Measurements from ENCODE around the gene CYLC1. TPM values are rescaled to one million over a fixed set of nuclear protein-coding genes. Genes with fewer than 3 reads are reported as not detected.
A peak's percentile ranks its signal among the peaks of the same experiment; 100 is the strongest.

The CYLC1 gene
- total RNA-seq (not detected), polyA plus RNA-seq (not detected)
- long read RNA-seq, donor 1, result 0 reads
- long read RNA-seq, donor 2, result 0 reads
- long read RNA-seq, donor 3, result 0 reads
- long read RNA-seq, donor 4, result 0 reads

- H3K27ac ChIP-seq (ENCODE audit: low read length), result no peak within 1 kb of the TSS
- H3K9me3 ChIP-seq (ENCODE audit: control insufficient read depth, low read length), result no peaks in the 10 kb centered on the region
- ATAC-seq (no peak), DNase-seq (no peak)
- H3K27me3 ChIP-seq (ENCODE audit: control insufficient read depth, insufficient read depth), result no peaks in the 10 kb centered on the region
- no peak within 1 kb of the TSS for H3K4me3 ChIP-seq (ENCODE audit: low read length)
- intact Hi-C loops (cut with DNase I), result no loop called here
- WGBS, result 43% methylated on average over 1 of the region's 1 CpG
- H3K4me1 ChIP-seq (ENCODE audit: control insufficient read depth, insufficient read depth, low read length), result no peaks in the 10 kb centered on the region
Measured at GRCh38 chrX:83860846-83861245, at the start of gene CYLC1. TSS of gene CYLC1 (plus strand) at chrX:83861146. CDS start at chrX:83861183, 37 bp downstream.

- Histone ChIP-seq H3K27ac (ENCODE audit: low read length) (no peak overlapping the region), H3K4me1 (ENCODE audit: control insufficient read depth, insufficient read depth, low read length) (no peaks in the 10 kb centered on the region), H3K4me3 (ENCODE audit: low read length) (no peak overlapping the region), H3K27me3 (ENCODE audit: control insufficient read depth, insufficient read depth) (no peaks in the 10 kb centered on the region), H3K9me3 (ENCODE audit: control insufficient read depth, low read length) (no peaks in the 10 kb centered on the region)
- ATAC-seq (no peak), DNase-seq (no peak)
- intact Hi-C loops (cut with DNase I), result no loop called here
- 82% methylated on average over 3 of the region's 3 CpGs for WGBS
Measured at GRCh38 chrX:83819304-83819703, 41.6 kb upstream of the CYLC1 start.

GRCh38 chrX:83829874-83830273 is 31.1 kb upstream of the CYLC1 start:
- H3K4me3 ChIP-seq (ENCODE audit: low read length), result no peak overlapping the region
- DNase-seq (no peak), ATAC-seq (no peak)
- H3K9me3 ChIP-seq (ENCODE audit: control insufficient read depth, low read length), result no peaks in the 10 kb centered on the region
- no peaks in the 10 kb centered on the region for H3K4me1 ChIP-seq (ENCODE audit: control insufficient read depth, insufficient read depth, low read length)
- intact Hi-C loops (cut with DNase I), result no loop called here
- WGBS, result 43% methylated on average over 4 of the region's 4 CpGs
- no peak overlapping the region for H3K27ac ChIP-seq (ENCODE audit: low read length)
- no peaks in the 10 kb centered on the region for H3K27me3 ChIP-seq (ENCODE audit: control insufficient read depth, insufficient read depth)

GRCh38 chrX:83845397-83845796 is 15.5 kb upstream of the CYLC1 start:
- H3K4me3 ChIP-seq (ENCODE audit: low read length), result no peak overlapping the region
- intact Hi-C loops (cut with DNase I), result no loop called here
- no peak for DNase-seq
- no peak for ATAC-seq
- H3K4me1 ChIP-seq (ENCODE audit: control insufficient read depth, insufficient read depth, low read length), result no peaks in the 10 kb centered on the region
- no peak overlapping the region for H3K27ac ChIP-seq (ENCODE audit: low read length)
- 9% methylated on average over 2 of the region's 2 CpGs for WGBS
- no peaks in the 10 kb centered on the region for H3K9me3 ChIP-seq (ENCODE audit: control insufficient read depth, low read length)
- no peaks in the 10 kb centered on the region for H3K27me3 ChIP-seq (ENCODE audit: control insufficient read depth, insufficient read depth)

- WGBS, result 96% methylated on average over 5 of the region's 5 CpGs
- intact Hi-C loops (cut with DNase I), result no loop called here
- ATAC-seq, result no peak
Measured at GRCh38 chrX:83847339-83847738, 13.6 kb upstream of the CYLC1 start.

GRCh38 chrX:83888585-83888984 is 27.6 kb downstream of the CYLC1 start:
- no peak overlapping the region for H3K4me3 ChIP-seq (ENCODE audit: low read length)
- no peak overlapping the region for H3K27ac ChIP-seq (ENCODE audit: low read length)
- intact Hi-C loops (cut with DNase I), result no loop called here
- ATAC-seq (no peak), DNase-seq (no peak)
- H3K27me3 ChIP-seq (ENCODE audit: control insufficient read depth, insufficient read depth), result no peaks in the 10 kb centered on the region
- H3K9me3 ChIP-seq (ENCODE audit: control insufficient read depth, low read length), result no peaks in the 10 kb centered on the region
- H3K4me1 ChIP-seq (ENCODE audit: control insufficient read depth, insufficient read depth, low read length), result no peaks in the 10 kb centered on the region
- 82% methylated on average over 2 of the region's 2 CpGs for WGBS

More at GRCh38 chrX:83847339-83847738, 13.6 kb upstream of the CYLC1 start:
- DNase-seq, result peak in 1 of 3 donors; percentile 7
- Histone ChIP-seq H3K9me3 (ENCODE audit: control insufficient read depth, low read length) (no peaks in the 10 kb centered on the region), H3K27ac (ENCODE audit: low read length) (no peak overlapping the region), H3K27me3 (ENCODE audit: control insufficient read depth, insufficient read depth) (no peaks in the 10 kb centered on the region), H3K4me3 (ENCODE audit: low read length) (no peak overlapping the region), H3K4me1 (ENCODE audit: control insufficient read depth, insufficient read depth, low read length) (no peaks in the 10 kb centered on the region)

GRCh38 chrX:83892433-83892832 is 31.5 kb downstream of the CYLC1 start:
- intact Hi-C loops (cut with DNase I), result no loop called here
- Histone ChIP-seq H3K4me1 (ENCODE audit: control insufficient read depth, insufficient read depth, low read length) (no peaks in the 10 kb centered on the region), H3K27ac (ENCODE audit: low read length) (no peak overlapping the region), H3K9me3 (ENCODE audit: control insufficient read depth, low read length) (no peaks in the 10 kb centered on the region), H3K4me3 (ENCODE audit: low read length) (no peak overlapping the region), H3K27me3 (ENCODE audit: control insufficient read depth, insufficient read depth) (no peaks in the 10 kb centered on the region)
- ATAC-seq, result no peak
- no peak for DNase-seq
- WGBS, result 76% methylated on average over 12 of the region's 12 CpGs

GRCh38 chrX:83906921-83907320 is 46.0 kb downstream of the CYLC1 start:
- 95% methylated on average over 3 of the region's 3 CpGs for WGBS
- intact Hi-C loops (cut with DNase I), result no loop called here

GRCh38 chrX:83916525-83916924 is 55.6 kb downstream of the CYLC1 start:
- DNase-seq (no peak), ATAC-seq (no peak)
- WGBS, result 37% methylated on average over 2 of the region's 2 CpGs

More at GRCh38 chrX:83906921-83907320, 46.0 kb downstream of the CYLC1 start:
- Histone ChIP-seq H3K4me1 (ENCODE audit: control insufficient read depth, insufficient read depth, low read length) (no peaks in the 10 kb centered on the region), H3K4me3 (ENCODE audit: low read length) (no peak overlapping the region), H3K27me3 (ENCODE audit: control insufficient read depth, insufficient read depth) (no peaks in the 10 kb centered on the region), H3K27ac (ENCODE audit: low read length) (no peak overlapping the region), H3K9me3 (ENCODE audit: control insufficient read depth, low read length) (no peaks in the 10 kb centered on the region)
- no peak for ATAC-seq
- DNase-seq, result no peak

GRCh38 chrX:83934220-83934619 is 73.3 kb downstream of the CYLC1 start:
- Histone ChIP-seq H3K9me3 (ENCODE audit: control insufficient read depth, low read length) (no peaks in the 10 kb centered on the region), H3K4me3 (ENCODE audit: low read length) (no peak overlapping the region), H3K27me3 (ENCODE audit: control insufficient read depth, insufficient read depth) (no peaks in the 10 kb centered on the region), H3K27ac (ENCODE audit: low read length) (no peak overlapping the region), H3K4me1 (ENCODE audit: control insufficient read depth, insufficient read depth, low read length) (no peaks in the 10 kb centered on the region)
- ATAC-seq (no peak), DNase-seq (no peak)
- WGBS, result 69% methylated on average over 2 of the region's 2 CpGs
- intact Hi-C loops (cut with DNase I), result no loop called here

More at GRCh38 chrX:83916525-83916924, 55.6 kb downstream of the CYLC1 start:
- Histone ChIP-seq H3K4me1 (ENCODE audit: control insufficient read depth, insufficient read depth, low read length) (no peaks in the 10 kb centered on the region), H3K27me3 (ENCODE audit: control insufficient read depth, insufficient read depth) (no peaks in the 10 kb centered on the region), H3K4me3 (ENCODE audit: low read length) (no peak overlapping the region), H3K9me3 (ENCODE audit: control insufficient read depth, low read length) (no peaks in the 10 kb centered on the region), H3K27ac (ENCODE audit: low read length) (no peak overlapping the region)
- intact Hi-C loops (cut with DNase I), result no loop called here

All from right cardiac atrium (tissue), 5 donors.